GM18502 (cell line): Measurements from ENCODE around the gene PCCB.
"Not testable (repeated sequence)": the region's sequence is repeated elsewhere in the genome, so short reads cannot be mapped to it uniquely, and the experiment has no call there.

Experiments used
- ATAC-seq: cut with Tn5 transposase; IDR thresholded peaks from one replicate; pipeline ENCODE4 v1.9.1; 2021; ENCODE audit warnings: mild to moderate bottlenecking; ENCODE audit not compliant: unreplicated experiment, poor library complexity

Gene PCCB

GRCh38 chr3:136261826-136262225 is 11.7 kb downstream of the PCCB start:
- no peak for ATAC-seq

DNA sequence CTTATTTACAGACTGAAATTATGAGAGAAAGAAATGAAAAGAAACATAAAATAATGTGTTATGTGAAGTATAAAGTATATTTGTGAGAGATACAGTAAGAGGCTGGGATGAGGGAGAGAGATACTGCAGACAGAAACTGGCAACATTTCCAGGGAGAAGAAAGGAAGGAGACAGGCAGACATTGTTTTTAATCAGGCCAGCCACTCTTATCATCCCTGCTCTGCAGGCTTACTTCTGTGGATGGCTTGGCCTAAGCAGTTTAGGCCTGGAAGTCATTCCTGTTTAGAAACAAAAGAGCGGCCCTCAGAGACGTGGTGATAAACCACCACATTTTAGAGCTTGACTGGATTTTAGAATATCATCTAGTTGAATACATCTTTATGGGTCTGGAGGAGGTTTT is 12.4 kb downstream of the PCCB start:
- no peak for ATAC-seq

DNA sequence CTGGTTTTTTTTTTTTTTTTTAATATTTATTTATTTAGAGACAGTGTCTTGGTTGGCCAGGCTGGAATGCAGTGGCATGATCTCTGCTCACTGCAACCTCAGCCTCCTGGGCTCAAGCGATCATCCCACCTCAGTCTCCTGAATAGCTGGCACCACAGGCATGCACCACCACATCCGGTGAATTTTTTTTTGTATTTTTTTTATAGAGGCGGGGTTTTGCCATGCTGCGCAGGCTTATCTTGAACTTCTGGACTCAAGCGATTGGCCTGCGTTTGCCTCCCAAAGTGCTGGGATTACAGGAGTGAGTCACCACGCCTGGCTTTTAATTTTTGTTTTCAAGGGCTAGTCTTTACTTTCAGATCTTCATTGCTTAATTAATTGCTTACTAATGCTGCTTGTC is 13.1 kb downstream of the PCCB start:
- ATAC-seq, result no peak

DNA sequence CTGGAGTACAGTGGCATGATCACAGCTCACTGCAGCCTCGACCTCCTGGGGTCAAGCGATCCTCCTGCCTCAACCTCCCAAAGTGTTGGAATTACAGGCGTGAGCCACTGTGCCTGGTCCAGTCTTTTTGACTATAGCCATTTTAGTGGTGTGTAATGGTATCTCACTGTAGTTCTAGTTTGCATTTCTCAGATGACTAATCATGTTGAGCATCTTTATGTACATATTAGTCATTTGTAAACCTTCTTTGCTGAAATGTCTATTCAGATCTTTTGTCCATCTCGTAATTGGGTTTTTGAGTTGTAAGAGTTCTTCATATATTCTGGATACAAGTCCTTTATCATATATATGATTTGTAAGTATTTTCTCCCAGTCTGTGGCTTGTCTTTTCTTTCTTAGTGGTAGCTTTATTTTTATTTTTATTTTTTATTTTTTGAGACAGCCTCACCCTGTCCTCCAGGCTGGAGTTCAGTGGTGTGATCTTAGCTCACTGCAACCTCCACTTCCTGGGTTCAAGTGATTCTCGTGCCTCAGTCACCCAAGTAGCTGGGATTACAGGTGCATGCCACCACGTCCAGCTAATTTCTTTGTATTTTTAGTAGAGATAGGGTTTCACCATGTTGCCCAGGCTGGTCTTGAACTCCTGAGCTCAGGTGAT is 16.5 kb downstream of the PCCB start:
- ATAC-seq, result peak; percentile 86

GRCh38 chr3:136267235-136267634 is 17.1 kb downstream of the PCCB start:
- ATAC-seq, result no peak

GRCh38 chr3:136270179-136270578 is 20.0 kb downstream of the PCCB start:
- peak; percentile 82 for ATAC-seq

DNA sequence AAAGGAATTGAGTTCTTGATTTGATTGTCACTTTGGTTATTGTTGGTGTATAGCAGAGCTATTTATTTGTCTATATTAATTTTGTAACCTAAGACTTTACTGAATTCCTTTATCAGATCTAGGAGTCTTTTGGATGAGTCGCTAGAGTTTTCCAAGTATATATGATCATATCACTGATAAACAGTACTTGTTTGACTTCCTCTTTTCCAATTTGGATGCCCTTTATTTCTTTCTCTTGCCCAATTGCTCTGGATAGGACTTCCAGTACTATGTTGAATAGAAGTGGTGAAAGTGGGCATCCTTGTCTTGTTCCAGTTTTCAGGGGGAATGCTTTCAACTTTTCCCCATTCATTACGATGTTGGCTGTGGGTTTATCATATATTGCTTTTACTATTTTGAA is 21.5 kb downstream of the PCCB start:
- ATAC-seq, result not testable (repeated sequence)

DNA sequence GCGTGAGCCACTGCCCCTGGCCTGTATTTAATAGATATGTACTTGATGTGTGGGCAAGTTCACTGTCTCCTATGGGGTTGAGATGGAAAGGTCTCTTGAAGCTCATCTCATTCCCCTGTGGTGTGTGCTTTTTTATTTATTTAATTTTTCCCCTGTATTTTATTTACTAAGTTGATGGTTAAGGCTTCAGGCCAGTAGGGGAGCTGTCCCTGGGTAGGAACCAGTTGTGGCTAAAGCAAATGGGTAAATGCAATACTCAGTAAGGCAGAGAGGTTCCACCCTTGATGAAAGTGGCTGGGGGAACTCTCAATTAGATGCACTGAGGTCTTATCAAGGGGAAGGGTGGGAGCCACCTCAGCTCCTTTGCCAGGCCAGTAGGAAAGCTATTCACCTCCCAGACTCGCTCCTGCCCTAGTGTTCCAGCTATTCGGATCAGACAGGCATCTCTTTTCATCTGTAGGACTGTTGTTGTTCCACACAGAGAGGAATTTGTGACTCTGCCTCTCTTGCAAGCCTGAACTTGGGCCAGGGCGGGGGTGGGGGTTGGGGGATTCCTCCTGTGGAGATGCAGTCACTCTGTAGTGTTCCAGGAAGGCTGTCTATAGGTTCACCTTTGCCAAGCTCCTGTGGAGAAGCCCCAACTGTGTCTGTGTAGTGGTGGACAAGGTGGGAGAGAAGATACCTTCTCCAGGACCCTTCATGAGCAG is 26.1 kb downstream of the PCCB start:
- no peak for ATAC-seq

GRCh38 chr3:136277115-136277514 is 27.0 kb downstream of the PCCB start:
- ATAC-seq, result no peak

GRCh38 chr3:136277634-136278033 is 27.5 kb downstream of the PCCB start:
- ATAC-seq, result no peak

GRCh38 chr3:136279092-136279491 is 29.0 kb downstream of the PCCB start:
- ATAC-seq, result no peak

- ATAC-seq, result no peak
These were observed 30.8 kb downstream of the PCCB start for GRCh38 chr3:136280961-136281360.

GRCh38 chr3:136281966-136282520 is 31.9 kb downstream of the PCCB start:
- ATAC-seq, result no peak

DNA sequence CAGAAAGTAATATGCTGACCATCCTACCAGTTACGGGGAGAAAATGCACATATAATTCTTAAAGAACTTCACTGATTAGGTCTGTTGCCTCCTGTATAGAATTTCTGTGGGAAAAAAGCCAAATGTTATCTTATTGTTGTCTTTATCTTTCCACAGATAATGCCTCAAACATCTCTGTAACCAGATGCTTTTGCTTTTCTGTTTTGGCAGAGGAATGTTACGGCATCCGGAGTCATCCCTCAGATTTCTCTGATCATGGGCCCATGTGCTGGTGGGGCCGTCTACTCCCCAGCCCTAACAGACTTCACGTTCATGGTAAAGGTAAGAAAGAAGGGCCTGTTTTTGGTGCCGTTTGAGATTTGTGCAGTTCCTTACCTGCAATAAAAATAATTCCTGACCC is 33.5 kb downstream of the PCCB start:
- no peak for ATAC-seq

DNA sequence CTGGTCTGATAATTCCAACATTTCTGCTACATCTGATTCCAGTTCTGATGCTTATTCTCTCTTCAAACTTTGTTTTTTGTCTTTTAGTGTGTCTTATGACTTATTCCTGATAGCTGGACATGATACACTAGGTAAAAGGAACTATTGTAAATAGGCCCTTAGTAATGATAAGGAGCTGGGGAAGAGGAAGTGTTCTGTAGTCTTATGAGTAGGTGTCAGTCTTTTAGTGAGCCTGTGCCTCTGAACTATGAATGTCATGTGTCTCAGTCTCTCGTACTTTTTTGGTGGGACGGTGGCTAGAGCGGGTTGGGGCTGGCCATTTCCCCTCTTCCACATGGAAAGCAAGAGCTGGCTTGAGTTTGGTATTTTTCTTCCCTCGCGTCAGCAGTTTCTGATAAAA is 41.2 kb downstream of the PCCB start:
- no peak for ATAC-seq

DNA sequence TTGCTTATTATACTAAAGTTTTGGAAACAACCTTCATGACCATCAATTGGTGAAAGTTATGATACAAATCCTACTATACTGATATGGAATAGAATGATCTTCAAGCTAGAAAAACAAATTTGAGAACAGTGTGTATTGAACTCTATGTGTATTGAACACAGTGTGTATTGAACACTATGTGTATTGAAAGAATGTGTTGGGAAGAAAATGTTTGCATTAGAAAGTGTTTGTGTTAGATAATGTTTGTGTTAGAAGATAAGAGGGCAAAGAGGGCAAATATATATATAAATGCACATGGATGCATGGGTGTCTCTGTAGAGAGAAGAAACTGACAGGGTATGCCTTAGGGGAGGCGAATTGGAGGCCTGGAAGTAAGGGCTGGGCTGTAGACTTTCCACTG is 42.4 kb downstream of the PCCB start:
- ATAC-seq, result no peak

DNA sequence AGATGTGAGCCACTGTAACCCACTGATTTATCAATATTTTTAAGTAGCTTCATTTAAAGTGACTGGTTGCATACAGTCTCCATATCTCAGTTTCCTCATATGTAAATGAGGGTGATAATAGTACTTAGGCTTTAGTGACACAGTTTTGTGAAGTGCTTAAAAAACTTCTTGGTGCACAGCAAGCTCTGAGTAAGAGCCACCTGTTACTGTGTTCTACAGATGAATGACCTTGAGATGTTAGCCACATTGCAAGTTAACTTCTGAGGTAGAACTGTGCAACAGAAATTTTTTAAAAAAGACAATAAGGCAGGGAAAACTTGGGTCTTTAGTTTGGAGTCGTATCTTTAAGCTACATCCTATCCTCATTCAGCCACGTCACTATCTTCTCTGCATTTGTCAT is 43.1 kb downstream of the PCCB start:
- no peak for ATAC-seq

DNA sequence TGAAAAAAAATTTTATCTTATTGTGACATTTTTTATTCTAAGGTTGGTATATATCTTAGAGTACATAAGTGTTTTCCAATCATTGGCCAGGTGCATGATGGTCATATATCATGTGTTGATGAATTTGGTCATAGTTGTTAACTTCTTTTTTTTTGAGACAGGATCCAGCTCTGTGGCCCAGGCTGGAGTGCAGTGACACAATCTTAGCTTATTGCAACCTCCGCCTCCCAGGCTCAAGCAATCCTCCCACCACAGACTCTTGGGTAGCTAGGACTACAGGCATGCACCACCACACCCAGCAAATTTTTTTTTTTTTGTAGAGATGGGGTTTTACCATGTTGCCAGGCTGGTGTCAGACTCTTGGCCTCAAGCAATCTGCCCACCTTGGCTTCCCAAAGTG is 44.0 kb downstream of the PCCB start:
- no peak for ATAC-seq

DNA sequence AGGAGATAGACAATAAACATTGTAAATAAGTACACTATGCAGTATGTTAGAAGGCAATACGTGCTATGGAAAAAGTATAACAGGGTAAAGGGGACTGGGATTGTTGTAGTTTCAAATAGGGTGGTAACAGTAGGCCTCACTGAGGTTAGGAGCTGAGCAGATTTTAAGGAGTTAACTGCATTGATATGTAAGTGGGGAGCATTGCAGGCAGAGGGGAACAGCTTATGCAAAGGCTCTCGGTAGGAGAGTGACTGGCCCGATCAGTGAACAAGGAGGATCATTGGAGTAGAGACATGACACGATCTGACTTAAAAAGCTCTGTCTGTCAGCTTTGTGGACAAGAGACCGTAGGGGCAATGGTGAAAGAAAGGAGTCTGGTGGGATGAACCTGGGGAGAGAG is 46.8 kb downstream of the PCCB start:
- ATAC-seq, result no peak

- ATAC-seq, result no peak
These were observed 47.7 kb downstream of the PCCB start for GRCh38 chr3:136297826-136298225.

- no peak for ATAC-seq
These were observed 50.3 kb downstream of the PCCB start for GRCh38 chr3:136300444-136300843.

- no peak for ATAC-seq
These were observed 55.7 kb downstream of the PCCB start for GRCh38 chr3:136305879-136306278.
